ENCODE results near the gene MX1.

- TF ChIP-seq CTCF (IDR thresholded peaks at IDR 0.05) = peak; percentile 59 to 86 (median 76)
- no peak for TF ChIP-seq POLR2A (IDR thresholded peaks at IDR 0.05)
Observed at GRCh38 chr21:41460578-41461527, 34.8 kb downstream of the MX1 start.

Data from tibial nerve (tissue), 3 donors.